HL-60 (cell line): ENCODE data around the gene ADAM12.

ENCODE experiments used
- DNase-seq, 2 experiments: peaks; one replicate each; pipeline ENCODE4 v3.0.0-alpha.2; 2010 to 2020; ENCODE audit warnings: low read depth in 1 of 2, low spot score in 1 of 2
- H3K27ac ChIP-seq: fragments of 250-450 bp; sonication (Bioruptor Pico); replicated peaks from 2 replicates; pipeline ENCODE4 v1.5.1; 2020; ENCODE audit warnings: mild to moderate bottlenecking, moderate library complexity
- H3K27me3 ChIP-seq: fragments of 250-450 bp; sonication (Bioruptor Pico); 2 replicates; pipeline ENCODE4 v1.5.1; 2021; ENCODE audit warnings: mild to moderate bottlenecking, moderate library complexity; ENCODE audit not compliant: insufficient read depth, poor library complexity, severe bottlenecking
- H3K4me3 ChIP-seq: replicated peaks from 2 replicates; pipeline ENCODE4 v1.5.1; 2011; ENCODE audit warnings: mild to moderate bottlenecking, control low read depth, low read length; ENCODE audit not compliant: insufficient read depth
- GABPA ChIP-seq: IDR thresholded peaks from 2 replicates; pipeline ENCODE4 v1.6.1; 2012; ENCODE audit warnings: low read depth
- POLR2AphosphoS5 ChIP-seq: IDR thresholded peaks from 2 replicates; pipeline ENCODE4 v1.6.1; 2012; ENCODE audit warnings: low read depth
- SPI1 ChIP-seq: IDR thresholded peaks from 2 replicates; pipeline ENCODE4 v1.6.1; 2012; ENCODE audit warnings: low read depth, mild to moderate bottlenecking, borderline replicate concordance
- TF ChIP-seq, protein P1 (sequence below): IDR thresholded peaks from 2 replicates; pipeline ENCODE4 v1.6.1; 2012; ENCODE audit warnings: low read depth; ENCODE audit not compliant: insufficient replicate concordance
- TF ChIP-seq, protein P2 (sequence below): IDR thresholded peaks from one replicate; pipeline ENCODE4 v1.5.1; 2011; ENCODE audit warnings: low read length, control low read depth, inconsistent platforms; ENCODE audit not compliant: insufficient read depth

ADAM12 gene

DNA sequence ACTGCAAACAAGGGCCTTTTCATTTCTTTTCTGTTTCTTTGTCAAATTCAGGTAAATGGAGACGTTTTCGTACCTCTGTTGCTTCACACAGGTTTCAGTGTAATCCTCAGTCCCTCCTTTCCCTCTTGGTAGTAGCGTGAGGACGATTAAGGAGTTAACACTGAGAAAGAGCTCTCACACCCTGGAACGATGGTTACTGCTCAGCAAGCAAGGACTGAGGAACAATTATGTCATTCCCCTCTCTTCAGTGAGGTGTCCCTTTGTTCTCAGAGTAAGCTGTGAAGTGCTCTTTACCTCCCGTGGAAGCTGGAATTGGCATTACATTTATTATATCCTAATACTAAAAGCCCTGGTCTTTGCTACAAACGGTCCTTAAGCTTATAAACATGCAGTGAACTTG is 396.0 kb downstream of the ADAM12 start:
- DNase-seq: no peak
- no peak overlapping the region for H3K4me3 ChIP-seq

DNA sequence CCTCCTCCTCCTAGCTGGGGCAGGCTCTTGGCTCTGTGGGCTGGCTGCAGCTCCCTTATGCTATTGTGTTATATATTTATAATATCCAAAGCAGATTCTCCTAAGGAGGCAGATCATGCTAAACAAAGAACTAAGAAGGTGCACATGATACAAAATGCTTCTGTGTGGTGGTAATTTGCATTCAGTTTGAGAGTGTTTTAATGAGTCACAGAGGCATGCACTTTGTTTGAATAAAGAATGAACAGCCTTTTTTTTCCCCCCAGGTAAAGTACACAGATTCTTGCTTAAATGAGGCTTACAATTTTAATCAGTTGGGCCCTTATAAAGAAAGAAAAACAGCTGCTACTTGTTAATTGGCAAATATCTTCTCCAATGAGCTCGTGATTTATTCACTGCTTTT is 396.9 kb downstream of the ADAM12 start:
- no peak for DNase-seq
- TF ChIP-seq, protein P1, sequence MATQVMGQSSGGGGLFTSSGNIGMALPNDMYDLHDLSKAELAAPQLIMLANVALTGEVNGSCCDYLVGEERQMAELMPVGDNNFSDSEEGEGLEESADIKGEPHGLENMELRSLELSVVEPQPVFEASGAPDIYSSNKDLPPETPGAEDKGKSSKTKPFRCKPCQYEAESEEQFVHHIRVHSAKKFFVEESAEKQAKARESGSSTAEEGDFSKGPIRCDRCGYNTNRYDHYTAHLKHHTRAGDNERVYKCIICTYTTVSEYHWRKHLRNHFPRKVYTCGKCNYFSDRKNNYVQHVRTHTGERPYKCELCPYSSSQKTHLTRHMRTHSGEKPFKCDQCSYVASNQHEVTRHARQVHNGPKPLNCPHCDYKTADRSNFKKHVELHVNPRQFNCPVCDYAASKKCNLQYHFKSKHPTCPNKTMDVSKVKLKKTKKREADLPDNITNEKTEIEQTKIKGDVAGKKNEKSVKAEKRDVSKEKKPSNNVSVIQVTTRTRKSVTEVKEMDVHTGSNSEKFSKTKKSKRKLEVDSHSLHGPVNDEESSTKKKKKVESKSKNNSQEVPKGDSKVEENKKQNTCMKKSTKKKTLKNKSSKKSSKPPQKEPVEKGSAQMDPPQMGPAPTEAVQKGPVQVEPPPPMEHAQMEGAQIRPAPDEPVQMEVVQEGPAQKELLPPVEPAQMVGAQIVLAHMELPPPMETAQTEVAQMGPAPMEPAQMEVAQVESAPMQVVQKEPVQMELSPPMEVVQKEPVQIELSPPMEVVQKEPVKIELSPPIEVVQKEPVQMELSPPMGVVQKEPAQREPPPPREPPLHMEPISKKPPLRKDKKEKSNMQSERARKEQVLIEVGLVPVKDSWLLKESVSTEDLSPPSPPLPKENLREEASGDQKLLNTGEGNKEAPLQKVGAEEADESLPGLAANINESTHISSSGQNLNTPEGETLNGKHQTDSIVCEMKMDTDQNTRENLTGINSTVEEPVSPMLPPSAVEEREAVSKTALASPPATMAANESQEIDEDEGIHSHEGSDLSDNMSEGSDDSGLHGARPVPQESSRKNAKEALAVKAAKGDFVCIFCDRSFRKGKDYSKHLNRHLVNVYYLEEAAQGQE: no peak
- no peak for TF ChIP-seq SPI1
- TF ChIP-seq, protein P2, sequence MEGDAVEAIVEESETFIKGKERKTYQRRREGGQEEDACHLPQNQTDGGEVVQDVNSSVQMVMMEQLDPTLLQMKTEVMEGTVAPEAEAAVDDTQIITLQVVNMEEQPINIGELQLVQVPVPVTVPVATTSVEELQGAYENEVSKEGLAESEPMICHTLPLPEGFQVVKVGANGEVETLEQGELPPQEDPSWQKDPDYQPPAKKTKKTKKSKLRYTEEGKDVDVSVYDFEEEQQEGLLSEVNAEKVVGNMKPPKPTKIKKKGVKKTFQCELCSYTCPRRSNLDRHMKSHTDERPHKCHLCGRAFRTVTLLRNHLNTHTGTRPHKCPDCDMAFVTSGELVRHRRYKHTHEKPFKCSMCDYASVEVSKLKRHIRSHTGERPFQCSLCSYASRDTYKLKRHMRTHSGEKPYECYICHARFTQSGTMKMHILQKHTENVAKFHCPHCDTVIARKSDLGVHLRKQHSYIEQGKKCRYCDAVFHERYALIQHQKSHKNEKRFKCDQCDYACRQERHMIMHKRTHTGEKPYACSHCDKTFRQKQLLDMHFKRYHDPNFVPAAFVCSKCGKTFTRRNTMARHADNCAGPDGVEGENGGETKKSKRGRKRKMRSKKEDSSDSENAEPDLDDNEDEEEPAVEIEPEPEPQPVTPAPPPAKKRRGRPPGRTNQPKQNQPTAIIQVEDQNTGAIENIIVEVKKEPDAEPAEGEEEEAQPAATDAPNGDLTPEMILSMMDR: no peak
- TF ChIP-seq POLR2AphosphoS5: no peak
- no peak for TF ChIP-seq GABPA
- no peak overlapping the region for H3K4me3 ChIP-seq
- H3K27ac ChIP-seq: no peak overlapping the region
- H3K27me3 ChIP-seq: no peaks in the 10 kb centered on the region

More for the DNA sequence above, 396.0 kb downstream of the ADAM12 start:
- TF ChIP-seq SPI1 (no peak), GABPA (no peak), POLR2AphosphoS5 (no peak)
- TF ChIP-seq, protein P1: no peak
- no peaks in the 10 kb centered on the region for H3K27me3 ChIP-seq
- H3K27ac ChIP-seq: no peak overlapping the region

DNA sequence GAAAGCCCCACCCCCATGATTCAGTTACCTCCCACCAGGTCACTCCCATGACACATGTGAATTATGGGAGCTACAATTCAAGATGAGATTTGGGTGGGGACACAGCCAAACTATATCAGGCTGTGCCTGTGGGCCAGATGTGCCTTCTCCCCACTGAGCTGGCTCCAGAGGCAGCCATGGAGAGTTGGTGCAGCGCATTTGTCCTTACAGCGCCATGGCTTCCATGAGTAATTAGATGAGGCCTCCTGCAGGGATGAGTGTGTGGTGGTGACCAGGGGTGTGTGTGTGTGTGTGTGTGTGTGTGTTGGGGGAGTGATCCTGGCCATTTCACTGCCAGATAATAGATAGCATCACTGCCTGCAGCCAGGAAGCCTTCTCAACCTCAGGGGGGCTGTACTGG is 397.3 kb downstream of the ADAM12 start:
- no peak for DNase-seq
- no peak overlapping the region for H3K4me3 ChIP-seq
- no peak for TF ChIP-seq POLR2AphosphoS5
- TF ChIP-seq GABPA: no peak
- no peak for TF ChIP-seq SPI1
- TF ChIP-seq, protein P2: no peak
- TF ChIP-seq, protein P1: no peak
- no peaks in the 10 kb centered on the region for H3K27me3 ChIP-seq
- H3K27ac ChIP-seq: no peak overlapping the region

DNA sequence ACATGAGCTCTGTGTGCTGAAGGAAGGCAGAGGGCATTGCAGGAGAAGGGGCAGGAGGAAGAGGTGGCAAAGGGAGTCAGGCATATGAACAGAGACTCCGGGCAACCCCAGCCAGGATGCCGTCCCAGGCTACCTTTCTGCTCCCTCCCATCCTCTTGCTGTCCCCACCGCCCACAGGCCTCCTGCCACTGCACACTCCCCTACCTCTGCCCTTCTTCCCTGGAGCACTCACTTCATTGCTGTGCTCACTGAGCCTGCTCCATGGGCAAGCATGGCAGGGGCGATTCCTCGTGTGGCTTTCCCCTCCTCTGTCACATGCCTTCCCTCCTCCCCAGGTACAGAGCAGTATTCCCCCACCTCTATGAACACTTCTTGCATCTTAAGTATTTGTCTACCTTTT is 398.5 kb downstream of the ADAM12 start:
- no peak for DNase-seq
- no peak overlapping the region for H3K4me3 ChIP-seq
- TF ChIP-seq, protein P2: no peak
- TF ChIP-seq SPI1 (no peak), GABPA (no peak), POLR2AphosphoS5 (no peak)
- H3K27me3 ChIP-seq: no peaks in the 10 kb centered on the region
- H3K27ac ChIP-seq: no peak overlapping the region
